Activated T-helper 1 cell treated with anti-CD3 and anti-CD28 coated beads, Interleukin-12 subunit alpha, Interleukin-12 subunit beta, Interleukin-2, Interleukin-4 antibody, amounts not matched to agents 30 ng/mL and 10 ng/mL and 1 ng/mL, durations not matched to agents 14 hours and 24 hours and 36 hours (primary cell): Measurements from ENCODE around the gene COL2A1. TPM values are rescaled to one million over a fixed set of nuclear protein-coding genes. Genes with fewer than 3 reads are reported as not detected.

Experiments used
- DNase-seq: peaks from one replicate; pipeline ENCODE4 v3.0.0; 2021; ENCODE audit warnings: low spot score
- H3K27ac Mint-ChIP-seq: one replicate; pipeline ENCODE4 v1.8.0; 2021; ENCODE audit warnings: mild to moderate bottlenecking, mixed read lengths
- H3K27me3 Mint-ChIP-seq: one replicate; pipeline ENCODE4 v1.8.0; 2022; ENCODE audit warnings: mild to moderate bottlenecking, moderate library complexity, mixed read lengths; ENCODE audit not compliant: insufficient read depth
- H3K36me3 Mint-ChIP-seq: one replicate; pipeline ENCODE4 v1.8.0; 2021; ENCODE audit warnings: low read depth, mixed read lengths
- H3K4me1 Mint-ChIP-seq: one replicate; pipeline ENCODE4 v1.8.0; 2021; ENCODE audit warnings: low read depth, mixed read lengths
- H3K4me3 Mint-ChIP-seq: one replicate; pipeline ENCODE4 v1.8.0; 2021; ENCODE audit warnings: mild to moderate bottlenecking, moderate library complexity, mixed read lengths
- H3K9me3 Mint-ChIP-seq: one replicate; pipeline ENCODE4 v1.8.0; 2021; ENCODE audit warnings: mixed read lengths
- intact Hi-C: fragments of 100-400 bp; cut with micrococcal nuclease; formaldehyde crosslinking; loops from one replicate; pipeline ENCODE4 v1.15.1; 2024
- total RNA-seq: library from RNA; stranded (reverse); gene quantifications from 2 replicates; pipeline ENCODE4 v1.2.3, GENCODE V29; 2022

Gene COL2A1
- total RNA-seq, 1 donor from 2014 or later = 0.08 TPM

DNA sequence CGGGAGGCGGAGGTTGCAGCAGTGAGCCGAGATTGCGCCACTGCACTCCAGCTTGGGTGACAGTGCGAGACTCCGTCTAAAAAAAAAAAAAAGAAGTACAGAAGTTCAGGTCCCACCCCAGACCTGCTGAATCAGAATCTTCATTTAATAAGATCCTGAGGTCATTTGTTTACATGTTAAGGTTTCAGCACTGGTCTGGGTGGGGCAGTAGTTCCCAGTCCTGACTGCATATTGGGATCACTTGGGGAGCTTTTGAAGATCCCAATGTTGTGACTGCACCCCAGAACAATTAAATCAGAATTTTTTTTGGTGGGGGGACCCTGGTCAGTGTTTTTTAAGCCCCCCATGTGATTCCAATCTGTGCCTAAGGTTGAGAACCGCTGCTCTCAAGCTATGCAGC is 11.7 kb upstream of the COL2A1 start:
- Mint-ChIP-seq H3K27me3 (peaks cover 38% of the 10 kb centered on the region), H3K4me1 (no peaks in the 10 kb centered on the region), H3K9me3 (no peaks in the 10 kb centered on the region), H3K36me3 (no peaks in the 10 kb centered on the region), H3K4me3 (no peak overlapping the region), H3K27ac (no peak overlapping the region)
- intact Hi-C loops = no loop called here
- no peak for DNase-seq

DNA sequence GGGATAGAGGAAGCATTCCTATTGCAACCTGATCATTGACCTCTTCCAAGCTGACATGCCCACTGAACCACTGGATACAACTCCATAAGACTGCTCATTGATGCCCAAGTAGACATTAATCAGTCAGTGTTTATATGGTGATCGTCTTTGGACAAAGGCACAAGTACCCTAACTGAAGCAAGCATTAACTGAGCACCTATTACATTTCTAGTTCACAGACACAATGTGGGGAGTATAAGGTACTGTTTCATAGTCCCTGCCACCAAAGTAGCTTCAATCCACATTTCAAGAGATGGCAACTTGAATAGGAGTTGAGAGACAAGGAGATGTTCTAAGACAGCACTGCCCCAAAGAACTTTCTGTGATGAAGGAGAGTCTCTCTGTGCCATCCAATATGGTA is 10.9 kb upstream of the COL2A1 start:
- no peaks in the 10 kb centered on the region for H3K9me3 Mint-ChIP-seq
- no peaks in the 10 kb centered on the region for H3K4me1 Mint-ChIP-seq
- peaks cover 40% of the 10 kb centered on the region for H3K27me3 Mint-ChIP-seq
- no peak overlapping the region for H3K27ac Mint-ChIP-seq
- DNase-seq = no peak
- intact Hi-C loops = no loop called here
- no peaks in the 10 kb centered on the region for H3K36me3 Mint-ChIP-seq
- H3K4me3 Mint-ChIP-seq = no peak overlapping the region

DNA sequence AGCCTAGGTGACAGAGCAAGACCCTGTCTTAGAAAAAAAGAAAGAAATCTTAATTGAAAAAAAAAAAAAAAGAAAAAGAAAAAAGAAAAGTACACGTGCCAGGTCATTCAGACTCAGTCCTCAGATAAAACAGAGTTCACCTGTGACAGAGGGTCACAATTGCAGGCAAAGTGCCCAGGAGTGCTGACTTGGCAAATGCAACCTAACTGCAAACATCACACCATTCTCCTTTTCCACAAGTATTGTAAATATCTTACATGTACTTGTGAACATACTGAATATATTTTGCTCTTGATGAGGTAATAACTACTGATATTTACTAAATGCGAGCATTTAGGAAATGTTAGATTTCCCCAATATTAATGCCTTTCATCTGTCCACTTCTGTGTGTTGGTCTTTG is 9.0 kb upstream of the COL2A1 start:
- Mint-ChIP-seq H3K27me3 (peaks cover 44% of the 10 kb centered on the region), H3K27ac (no peak overlapping the region), H3K9me3 (no peaks in the 10 kb centered on the region), H3K4me1 (no peaks in the 10 kb centered on the region), H3K4me3 (no peak overlapping the region), H3K36me3 (no peaks in the 10 kb centered on the region)
- intact Hi-C loops = no loop called here
- DNase-seq = no peak

DNA sequence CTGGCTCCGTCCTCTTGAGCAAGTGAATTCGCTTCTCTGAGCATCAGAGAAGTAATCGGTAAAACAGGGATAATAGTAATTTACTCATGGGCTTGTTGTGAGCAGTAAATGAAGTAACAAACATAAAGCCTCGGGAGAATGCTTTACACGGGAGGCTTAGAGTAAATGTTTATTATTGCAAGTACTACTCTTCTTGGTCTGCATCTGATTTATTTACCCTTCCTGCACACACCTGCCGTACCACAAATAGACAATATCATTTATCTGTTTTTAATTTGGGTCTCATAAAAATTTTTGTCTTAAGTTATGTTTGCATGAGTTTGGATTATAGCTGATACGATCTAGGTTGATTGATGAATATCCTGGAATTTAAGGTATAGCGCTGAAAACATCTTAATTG is 7.8 kb upstream of the COL2A1 start:
- H3K27ac Mint-ChIP-seq = no peak overlapping the region
- no peaks in the 10 kb centered on the region for H3K4me1 Mint-ChIP-seq
- no peak for DNase-seq
- H3K27me3 Mint-ChIP-seq = peaks cover 56% of the 10 kb centered on the region
- no peaks in the 10 kb centered on the region for H3K9me3 Mint-ChIP-seq
- intact Hi-C loops = no loop called here
- no peaks in the 10 kb centered on the region for H3K36me3 Mint-ChIP-seq
- H3K4me3 Mint-ChIP-seq = no peak overlapping the region

DNA sequence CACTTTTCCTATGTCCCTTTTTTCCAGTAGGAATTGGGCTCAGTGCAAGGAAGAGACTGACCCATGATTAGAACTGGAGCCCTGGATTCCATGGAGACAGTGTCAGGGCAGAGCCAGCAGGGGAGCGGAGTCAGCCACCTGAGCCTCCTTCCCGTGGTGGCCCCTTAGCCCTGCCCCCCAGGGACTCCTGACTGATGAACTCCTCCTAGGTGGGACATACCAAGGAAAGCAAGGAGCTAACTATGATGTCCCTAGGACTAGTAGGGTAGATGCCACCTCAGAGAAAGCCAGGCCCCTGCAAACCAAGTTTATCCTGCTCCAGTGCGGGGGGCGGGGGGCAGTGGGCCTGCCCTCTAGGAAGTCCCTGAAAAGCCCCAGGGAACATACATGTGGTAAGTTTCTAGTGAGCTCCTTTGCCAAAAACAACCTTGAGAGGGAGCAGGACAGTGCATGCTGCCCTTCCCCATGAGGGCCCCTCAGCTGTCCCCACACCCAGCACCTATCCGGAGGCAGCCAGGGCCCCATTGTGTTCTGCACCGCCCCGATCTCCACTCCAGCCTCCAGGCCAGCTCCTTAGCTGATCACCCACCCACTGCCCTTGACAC is 6.2 kb upstream of the COL2A1 start:
- no peaks in the 10 kb centered on the region for H3K4me1 Mint-ChIP-seq
- H3K9me3 Mint-ChIP-seq = no peaks in the 10 kb centered on the region
- intact Hi-C loops = no loop called here
- DNase-seq = no peak
- H3K36me3 Mint-ChIP-seq = no peaks in the 10 kb centered on the region
- H3K27ac Mint-ChIP-seq = no peak overlapping the region
- no peak overlapping the region for H3K4me3 Mint-ChIP-seq
- peaks cover 65% of the 10 kb centered on the region for H3K27me3 Mint-ChIP-seq

DNA sequence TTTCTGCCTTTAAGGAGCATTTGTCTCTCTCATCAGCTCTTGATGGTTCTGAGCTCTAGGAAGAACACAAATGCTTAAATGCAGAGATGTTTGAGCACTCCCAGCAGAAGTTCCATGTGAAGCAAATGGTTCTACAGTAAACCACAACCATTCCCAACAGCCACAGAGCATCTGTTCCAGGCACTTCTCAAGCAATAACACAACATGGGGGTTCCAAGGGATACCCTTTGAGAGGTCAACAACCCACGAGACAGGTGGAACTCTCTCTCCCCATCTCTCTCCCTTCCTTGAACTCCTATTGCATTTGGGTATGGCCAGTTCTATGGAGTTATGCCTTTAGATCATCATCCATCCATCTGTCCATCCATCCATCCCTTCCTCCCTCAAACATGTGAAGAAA is 5.2 kb upstream of the COL2A1 start:
- H3K4me1 Mint-ChIP-seq = no peaks in the 10 kb centered on the region
- DNase-seq = no peak
- intact Hi-C loops = no loop called here
- peaks cover 68% of the 10 kb centered on the region for H3K27me3 Mint-ChIP-seq
- no peaks in the 10 kb centered on the region for H3K9me3 Mint-ChIP-seq
- no peak overlapping the region for H3K27ac Mint-ChIP-seq
- no peak overlapping the region for H3K4me3 Mint-ChIP-seq
- H3K36me3 Mint-ChIP-seq = no peaks in the 10 kb centered on the region

DNA sequence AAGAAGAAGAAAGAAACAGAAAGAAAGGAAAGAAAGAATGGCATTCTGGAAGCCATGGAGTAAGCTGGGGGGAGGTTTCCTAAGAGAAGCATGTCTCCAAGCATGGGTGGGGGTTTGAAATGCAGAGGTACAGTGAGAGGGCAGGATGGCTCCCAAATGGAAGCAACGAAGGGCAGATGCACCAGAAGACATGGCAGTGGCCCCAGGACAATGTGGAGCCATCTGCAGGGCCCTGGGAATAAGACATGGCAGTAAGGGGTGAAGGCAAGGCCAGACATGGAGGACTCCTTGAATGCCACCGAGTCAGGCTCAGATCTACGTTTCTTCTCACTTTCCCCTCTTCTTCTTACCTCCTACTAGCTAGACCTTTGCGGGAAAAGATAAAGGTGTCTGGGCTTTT is 4.7 kb upstream of the COL2A1 start:
- Mint-ChIP-seq H3K4me1 (peaks cover under 1% of the 10 kb centered on the region), H3K9me3 (no peaks in the 10 kb centered on the region), H3K27me3 (peaks cover 69% of the 10 kb centered on the region), H3K4me3 (no peak overlapping the region), H3K27ac (no peak overlapping the region), H3K36me3 (no peaks in the 10 kb centered on the region)
- DNase-seq = no peak
- intact Hi-C loops = no loop called here

DNA sequence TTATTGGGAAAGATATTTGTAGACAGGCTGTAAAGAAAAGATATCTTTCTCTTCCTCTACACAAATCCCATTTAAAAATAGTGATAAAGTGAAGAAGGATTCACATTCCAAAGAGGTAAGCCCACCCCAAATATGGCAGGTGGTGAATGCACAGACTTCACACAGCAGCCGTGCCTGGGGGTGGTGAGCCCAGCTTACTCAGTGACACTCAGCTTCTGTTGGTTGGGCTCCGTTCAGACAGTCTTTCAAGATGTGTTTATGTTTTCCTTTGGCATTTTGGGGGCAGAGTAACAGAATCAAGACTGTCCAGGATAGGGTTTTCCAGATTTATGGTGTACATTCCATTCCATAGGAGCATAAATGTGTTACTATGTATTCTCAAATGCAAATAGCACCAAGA is 4.1 kb upstream of the COL2A1 start:
- no peak overlapping the region for H3K27ac Mint-ChIP-seq
- H3K27me3 Mint-ChIP-seq = peaks cover 70% of the 10 kb centered on the region
- H3K9me3 Mint-ChIP-seq = no peaks in the 10 kb centered on the region
- H3K36me3 Mint-ChIP-seq = no peaks in the 10 kb centered on the region
- DNase-seq = no peak
- intact Hi-C loops = no loop called here
- no peak overlapping the region for H3K4me3 Mint-ChIP-seq
- H3K4me1 Mint-ChIP-seq = peaks cover 7% of the 10 kb centered on the region

DNA sequence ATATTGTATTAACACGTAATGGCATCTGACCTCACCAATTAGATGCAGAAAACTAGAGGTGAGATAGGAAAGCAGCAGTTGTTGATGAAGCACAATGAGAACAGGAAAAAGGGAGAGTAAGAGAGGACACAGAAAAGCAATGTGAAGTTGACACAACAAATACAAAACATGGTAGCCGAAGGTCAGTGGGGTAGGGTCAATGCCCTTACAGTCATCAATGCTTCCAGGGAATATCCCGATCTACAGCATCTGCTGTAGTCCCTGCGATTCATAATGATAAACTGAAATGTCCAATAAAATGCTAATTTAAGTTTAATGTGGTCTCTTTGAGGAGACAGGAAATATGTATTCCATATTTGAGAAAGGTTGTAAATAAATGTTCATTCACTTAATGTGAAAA is 2.9 kb upstream of the COL2A1 start:
- H3K36me3 Mint-ChIP-seq = no peaks in the 10 kb centered on the region
- peaks cover 18% of the 10 kb centered on the region for H3K4me1 Mint-ChIP-seq
- H3K27me3 Mint-ChIP-seq = peaks cover 72% of the 10 kb centered on the region
- H3K9me3 Mint-ChIP-seq = no peaks in the 10 kb centered on the region
- H3K27ac Mint-ChIP-seq = no peak overlapping the region
- intact Hi-C loops = no loop called here
- no peak overlapping the region for H3K4me3 Mint-ChIP-seq
- no peak for DNase-seq

DNA sequence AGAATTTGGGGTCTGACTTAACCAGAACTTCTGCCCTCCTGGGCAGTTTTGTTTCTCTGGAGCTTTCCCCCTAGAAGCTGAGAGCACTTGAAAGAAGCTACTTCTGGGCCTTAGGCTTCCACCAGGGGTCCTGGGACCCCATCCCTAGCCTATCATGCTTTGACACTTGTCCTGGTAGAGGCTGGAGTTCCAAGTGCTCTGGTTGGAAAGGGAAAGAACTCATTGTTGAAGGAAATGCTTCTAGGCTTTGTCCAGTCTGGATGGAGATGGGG is 1.4 kb upstream of the COL2A1 start:
- Mint-ChIP-seq H3K27me3 (peaks cover 78% of the 10 kb centered on the region), H3K9me3 (no peaks in the 10 kb centered on the region), H3K4me3 (no peak overlapping the region), H3K36me3 (no peaks in the 10 kb centered on the region), H3K4me1 (peaks cover 32% of the 10 kb centered on the region), H3K27ac (no peak overlapping the region)
- DNase-seq = no peak
- intact Hi-C loops = no loop called here

DNA sequence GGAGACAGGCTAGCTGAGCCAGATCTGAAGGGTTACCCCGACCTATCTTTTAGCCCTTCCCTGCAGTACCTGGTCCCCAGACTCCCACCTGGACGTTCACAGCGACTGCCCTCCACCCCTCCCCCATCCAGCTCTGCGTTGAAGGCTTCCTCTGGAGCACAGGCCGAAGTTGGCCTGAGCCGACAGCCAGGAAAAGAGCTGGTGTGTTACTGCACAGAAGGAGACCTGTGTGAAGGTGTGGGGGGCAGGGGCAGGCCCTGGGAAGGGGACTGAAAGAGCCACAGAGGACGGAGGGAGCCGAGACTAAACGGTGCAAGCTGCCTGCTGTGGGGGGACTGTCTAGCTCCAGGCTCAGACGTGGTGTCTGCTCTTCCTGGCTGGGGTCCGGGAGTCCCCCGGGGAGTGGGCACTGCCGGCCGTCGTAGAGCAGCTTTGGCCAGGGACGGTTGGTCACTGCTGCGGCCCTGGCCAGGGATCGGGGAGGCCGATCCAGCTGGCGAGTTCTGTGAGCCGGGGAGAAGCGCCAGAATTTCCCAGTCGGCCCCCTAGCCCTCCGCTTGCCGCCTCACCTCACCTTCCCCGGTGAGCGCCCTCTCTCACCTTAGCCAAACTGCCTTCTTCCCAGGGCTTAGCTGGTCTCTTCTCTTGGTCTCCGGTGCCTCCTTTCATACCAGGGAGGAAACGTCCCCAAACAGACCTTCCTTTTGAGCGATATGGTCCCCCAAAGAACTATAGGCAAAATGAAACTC is 899 bp upstream of the COL2A1 start:
- DNase-seq = no peak
- Mint-ChIP-seq H3K27ac (no peak overlapping the region), H3K36me3 (no peaks in the 10 kb centered on the region), H3K4me1 (peaks cover 32% of the 10 kb centered on the region), H3K4me3 (peak overlapping the region; percentile 25), H3K9me3 (no peaks in the 10 kb centered on the region), H3K27me3 (peaks cover 83% of the 10 kb centered on the region)
- intact Hi-C loops = no loop called here

DNA sequence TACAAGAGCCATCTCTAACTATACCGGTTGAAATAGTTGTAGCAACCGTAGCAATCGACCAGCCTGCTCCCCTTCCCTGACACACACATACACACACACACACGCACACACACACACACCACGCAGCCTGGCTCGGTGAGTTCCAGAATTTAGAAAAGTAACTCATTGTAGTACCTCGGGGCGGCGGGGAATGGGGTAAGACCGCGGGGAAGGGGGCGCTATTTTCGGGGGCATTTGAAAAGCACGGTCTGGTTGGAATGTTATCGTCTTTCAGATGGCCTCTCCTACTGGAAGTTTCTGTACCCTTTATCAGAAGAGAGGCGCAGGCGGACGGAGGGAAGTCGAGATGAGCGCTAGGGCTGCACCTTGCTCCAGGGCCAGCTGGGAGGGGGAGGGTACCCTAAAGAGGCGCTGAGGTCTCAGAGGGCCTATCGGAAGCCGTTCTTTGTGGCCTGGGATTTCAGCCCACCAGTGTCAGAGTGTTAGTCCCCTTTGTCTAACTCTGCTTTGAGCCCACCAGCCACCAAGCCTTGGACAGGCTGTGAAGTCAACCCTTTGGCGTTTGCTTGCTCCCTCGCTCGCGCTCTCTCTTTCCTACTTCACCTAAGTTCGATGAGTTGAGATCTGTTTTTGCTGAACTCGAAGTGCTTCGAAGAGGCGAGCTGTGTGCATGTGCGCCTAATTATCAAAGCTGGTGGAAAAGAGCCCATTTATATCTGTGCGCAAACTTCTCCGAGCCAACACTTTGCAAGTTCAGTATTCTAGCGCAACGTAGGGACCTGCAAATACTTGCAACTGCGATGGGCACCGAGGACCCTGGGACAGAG is 837 bp downstream of the COL2A1 start:
- intact Hi-C loops = loop anchor here (2.0 to 5.0 kb wide), 4 partner anchors 41 to 974 kb away; partner anchors contain the start of genes CCDC184, TMEM106C and WNT1
- no peak for DNase-seq
- H3K27ac Mint-ChIP-seq = peak overlapping the region; percentile 35
- H3K36me3 Mint-ChIP-seq = no peaks in the 10 kb centered on the region
- peaks cover 32% of the 10 kb centered on the region for H3K4me1 Mint-ChIP-seq
- no peaks in the 10 kb centered on the region for H3K9me3 Mint-ChIP-seq
- peak overlapping the region; percentile 54 for H3K4me3 Mint-ChIP-seq
- H3K27me3 Mint-ChIP-seq = peaks cover 89% of the 10 kb centered on the region

DNA sequence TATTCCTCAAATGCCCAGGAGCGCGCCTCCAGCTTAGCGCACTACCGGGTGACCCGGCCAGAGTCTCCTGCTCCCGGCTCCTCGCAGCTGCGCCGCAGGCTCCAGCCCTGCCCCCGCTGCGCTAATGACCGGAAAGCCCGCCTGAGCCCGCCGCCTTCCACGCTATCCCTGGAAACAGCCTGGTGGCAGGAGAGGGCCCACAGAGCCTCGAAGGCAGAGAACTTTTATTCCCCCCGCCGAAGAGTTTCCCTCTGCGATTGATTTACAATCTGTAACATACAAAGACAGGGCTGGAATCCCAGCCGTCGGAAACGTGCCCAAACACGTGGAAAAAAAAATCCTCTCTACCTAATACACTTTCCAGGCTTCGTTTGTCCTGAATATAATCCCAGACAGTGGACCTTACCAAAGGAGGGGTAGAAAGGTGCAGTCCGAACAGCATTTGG is 1.5 kb downstream of the COL2A1 start:
- peak overlapping the region; percentile 54 for H3K4me3 Mint-ChIP-seq
- H3K27me3 Mint-ChIP-seq = peaks cover 89% of the 10 kb centered on the region
- H3K4me1 Mint-ChIP-seq = peaks cover 32% of the 10 kb centered on the region
- no peaks in the 10 kb centered on the region for H3K36me3 Mint-ChIP-seq
- no peak overlapping the region for H3K27ac Mint-ChIP-seq
- no peak for DNase-seq
- intact Hi-C loops = loop anchor here (2.0 to 5.0 kb wide), 4 partner anchors 40 to 975 kb away; partner anchors contain the start of genes CCDC184, TMEM106C and WNT1
- no peaks in the 10 kb centered on the region for H3K9me3 Mint-ChIP-seq
